ENCODE measurements around the gene CAMKK1. TPM values are rescaled to one million over a fixed set of nuclear protein-coding genes. Genes with fewer than 3 reads are reported as not detected.
A peak's percentile ranks its signal among the peaks of the same experiment; 100 is the strongest.

CAMKK1 gene
- total and polyA plus RNA-seq, 9 of the 15 experiments (the other 6 are each of a cell fraction or from before 2014, with no cell fraction given) = 0.34 to 7.5 (median 4.9) TPM

GRCh38 chr17:3845621-3846436 lies 47.0 kb downstream of the CAMKK1 start, which contains the start of gene NCBP3 (continued):
- TF ChIP-seq ZBTB7A (IDR thresholded peaks at IDR 0.05; ENCODE audit: borderline replicate concordance, control insufficient read depth, low read depth, low read length) = peak; percentile 64; the same call in 1 of the 2 replicates
- no peak for TF ChIP-seq DDX20 (tag; IDR thresholded peaks at IDR 0.05; ENCODE audit: low read depth)
- no peak for TF ChIP-seq ZNF212 (CRISPR knock-in tag; IDR thresholded peaks at IDR 0.05)
- TF ChIP-seq, protein P1, sequence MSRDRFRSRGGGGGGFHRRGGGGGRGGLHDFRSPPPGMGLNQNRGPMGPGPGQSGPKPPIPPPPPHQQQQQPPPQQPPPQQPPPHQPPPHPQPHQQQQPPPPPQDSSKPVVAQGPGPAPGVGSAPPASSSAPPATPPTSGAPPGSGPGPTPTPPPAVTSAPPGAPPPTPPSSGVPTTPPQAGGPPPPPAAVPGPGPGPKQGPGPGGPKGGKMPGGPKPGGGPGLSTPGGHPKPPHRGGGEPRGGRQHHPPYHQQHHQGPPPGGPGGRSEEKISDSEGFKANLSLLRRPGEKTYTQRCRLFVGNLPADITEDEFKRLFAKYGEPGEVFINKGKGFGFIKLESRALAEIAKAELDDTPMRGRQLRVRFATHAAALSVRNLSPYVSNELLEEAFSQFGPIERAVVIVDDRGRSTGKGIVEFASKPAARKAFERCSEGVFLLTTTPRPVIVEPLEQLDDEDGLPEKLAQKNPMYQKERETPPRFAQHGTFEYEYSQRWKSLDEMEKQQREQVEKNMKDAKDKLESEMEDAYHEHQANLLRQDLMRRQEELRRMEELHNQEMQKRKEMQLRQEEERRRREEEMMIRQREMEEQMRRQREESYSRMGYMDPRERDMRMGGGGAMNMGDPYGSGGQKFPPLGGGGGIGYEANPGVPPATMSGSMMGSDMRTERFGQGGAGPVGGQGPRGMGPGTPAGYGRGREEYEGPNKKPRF (IDR thresholded peaks at IDR 0.05; ENCODE audit: low read depth, low read length) = no peak
- TF ChIP-seq HNRNPH1 (optimal IDR thresholded peaks at IDR 0.05; ENCODE audit: low read depth, low read length) = no peak
- TF ChIP-seq NR1H2 (CRISPR knock-in tag; IDR thresholded peaks at IDR 0.05) = no peak
- TF ChIP-seq SAP30 (IDR thresholded peaks at IDR 0.05; ENCODE audit: borderline replicate concordance, insufficient read depth, low read depth, low read length, poor library complexity, severe bottlenecking) = no peak
- TF ChIP-seq ZBTB9 (CRISPR knock-in tag; IDR thresholded peaks at IDR 0.05) = no peak
- TF ChIP-seq PHF20 (IDR thresholded peaks at IDR 0.05; ENCODE audit: partially characterized antibody) = peak; percentile 68
- no peak for TF ChIP-seq ZNF41 (CRISPR knock-in tag; conservative IDR thresholded peaks at IDR 0.05)
- no peak for TF ChIP-seq BDP1 (IDR thresholded peaks at IDR 0.05; ENCODE audit: insufficient read depth, insufficient read length)
- peak; percentile 34; the same call in 1 of the 2 replicates for TF ChIP-seq ZBTB40 (IDR thresholded peaks at IDR 0.05)
- TF ChIP-seq ZBTB40 (CRISPR knock-in tag; IDR thresholded peaks at IDR 0.05) = no peak
- TF ChIP-seq TEAD1 (CRISPR knock-in tag; IDR thresholded peaks at IDR 0.05) = peak in 1 of 2 experiments; percentile 47; a peak in 1 of 4 replicates
